WI38 (cell line): ENCODE measurements around the gene PAQR5.

Experiments
- H3K4me3 ChIP-seq: 2 replicates; pipeline ENCODE4 v1.5.1; 2011; ENCODE audit warnings: low read depth, mild to moderate bottlenecking, control low read depth, low read length
- TF ChIP-seq, protein P1 (sequence below): IDR thresholded peaks from 2 replicates; pipeline ENCODE4 v1.5.1; 2012; ENCODE audit warnings: low read depth, mild to moderate bottlenecking, control low read depth, low read length

The PAQR5 gene

DNA sequence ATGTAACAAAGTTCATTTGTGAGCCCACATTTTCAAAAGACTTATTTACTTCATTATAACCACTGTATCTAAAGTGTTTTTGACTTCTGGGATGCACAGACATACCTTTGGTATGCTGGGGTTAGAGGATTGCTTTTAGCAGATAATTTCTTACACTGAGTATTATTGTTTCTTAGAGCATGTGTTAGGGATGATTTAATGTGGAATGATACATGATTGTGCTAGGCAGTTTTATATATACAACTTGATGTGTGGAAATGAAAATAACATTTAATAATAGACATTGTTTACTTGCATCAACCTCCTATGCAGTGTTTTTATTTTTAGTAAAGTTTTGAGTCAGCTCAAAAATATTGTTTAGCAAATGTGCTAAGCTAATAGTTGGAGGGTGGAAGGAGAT lies 118.9 kb downstream of the PAQR5 start:
- TF ChIP-seq, protein P1, sequence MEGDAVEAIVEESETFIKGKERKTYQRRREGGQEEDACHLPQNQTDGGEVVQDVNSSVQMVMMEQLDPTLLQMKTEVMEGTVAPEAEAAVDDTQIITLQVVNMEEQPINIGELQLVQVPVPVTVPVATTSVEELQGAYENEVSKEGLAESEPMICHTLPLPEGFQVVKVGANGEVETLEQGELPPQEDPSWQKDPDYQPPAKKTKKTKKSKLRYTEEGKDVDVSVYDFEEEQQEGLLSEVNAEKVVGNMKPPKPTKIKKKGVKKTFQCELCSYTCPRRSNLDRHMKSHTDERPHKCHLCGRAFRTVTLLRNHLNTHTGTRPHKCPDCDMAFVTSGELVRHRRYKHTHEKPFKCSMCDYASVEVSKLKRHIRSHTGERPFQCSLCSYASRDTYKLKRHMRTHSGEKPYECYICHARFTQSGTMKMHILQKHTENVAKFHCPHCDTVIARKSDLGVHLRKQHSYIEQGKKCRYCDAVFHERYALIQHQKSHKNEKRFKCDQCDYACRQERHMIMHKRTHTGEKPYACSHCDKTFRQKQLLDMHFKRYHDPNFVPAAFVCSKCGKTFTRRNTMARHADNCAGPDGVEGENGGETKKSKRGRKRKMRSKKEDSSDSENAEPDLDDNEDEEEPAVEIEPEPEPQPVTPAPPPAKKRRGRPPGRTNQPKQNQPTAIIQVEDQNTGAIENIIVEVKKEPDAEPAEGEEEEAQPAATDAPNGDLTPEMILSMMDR: no peak
- H3K4me3 ChIP-seq: no peak overlapping the region

DNA sequence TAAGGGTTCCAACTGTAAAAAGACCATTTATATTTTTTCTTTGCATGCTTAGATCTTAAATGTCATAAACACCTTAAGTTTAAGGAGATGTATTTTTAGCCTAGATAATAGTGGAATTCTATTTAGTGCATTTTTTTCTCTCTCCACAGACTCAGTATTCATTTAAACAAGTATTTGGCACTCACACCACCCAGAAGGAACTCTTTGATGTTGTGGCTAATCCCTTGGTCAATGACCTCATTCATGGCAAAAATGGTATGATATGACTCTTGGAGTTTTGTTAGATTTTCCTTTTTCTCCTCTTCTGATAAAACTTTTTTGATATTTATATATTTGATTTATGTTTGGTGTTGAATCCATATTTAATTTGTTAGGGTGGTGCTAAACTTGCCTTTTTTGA lies 122.8 kb downstream of the PAQR5 start:
- no peak overlapping the region for H3K4me3 ChIP-seq
- TF ChIP-seq, protein P1: no peak

DNA sequence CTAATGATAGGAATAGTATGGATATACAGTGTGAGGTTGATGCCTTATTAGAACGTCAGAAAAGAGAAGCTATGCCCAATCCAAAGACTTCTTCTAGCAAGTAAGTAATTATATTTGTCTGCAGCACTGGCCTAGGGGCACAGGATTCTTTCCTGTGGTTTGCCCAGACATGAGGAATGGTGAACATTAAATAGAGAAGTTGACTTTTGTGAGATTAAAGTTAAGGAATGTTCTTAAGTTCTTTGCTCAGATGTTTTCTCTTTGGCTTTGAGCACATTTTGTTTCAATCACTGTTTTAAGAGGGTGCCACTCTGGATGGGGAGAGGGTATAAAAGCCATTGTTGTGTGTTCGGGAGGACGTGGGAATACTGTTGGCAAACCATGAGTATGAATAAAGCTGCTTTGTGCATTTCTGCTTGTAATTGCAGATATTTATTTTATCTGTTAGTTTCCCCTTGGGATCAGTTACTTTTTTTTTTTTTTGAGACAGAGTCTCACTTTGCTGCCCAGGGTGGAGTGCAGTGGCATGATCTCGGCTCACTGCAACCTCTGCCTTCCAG lies 123.7 kb downstream of the PAQR5 start:
- no peak overlapping the region for H3K4me3 ChIP-seq
- TF ChIP-seq, protein P1: no peak

DNA sequence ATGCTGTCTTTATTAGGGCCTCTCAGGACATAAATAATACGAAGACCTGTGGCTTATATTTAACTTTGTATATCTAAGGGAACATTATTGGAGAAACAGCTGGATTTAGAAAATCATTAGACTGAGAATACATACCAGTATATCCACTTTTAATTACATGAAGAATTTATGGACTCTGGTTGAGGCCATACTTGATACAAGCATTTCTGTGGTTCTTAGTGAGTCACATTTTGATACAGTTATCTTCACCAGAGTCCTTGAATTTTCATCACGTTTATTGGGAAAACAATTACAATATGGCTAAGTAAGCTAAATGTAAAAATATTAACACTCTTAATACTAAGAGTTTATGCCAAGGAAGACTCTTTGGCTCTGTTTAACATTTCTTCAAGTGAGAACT lies 125.3 kb downstream of the PAQR5 start:
- no peak overlapping the region for H3K4me3 ChIP-seq
- TF ChIP-seq, protein P1: no peak

DNA sequence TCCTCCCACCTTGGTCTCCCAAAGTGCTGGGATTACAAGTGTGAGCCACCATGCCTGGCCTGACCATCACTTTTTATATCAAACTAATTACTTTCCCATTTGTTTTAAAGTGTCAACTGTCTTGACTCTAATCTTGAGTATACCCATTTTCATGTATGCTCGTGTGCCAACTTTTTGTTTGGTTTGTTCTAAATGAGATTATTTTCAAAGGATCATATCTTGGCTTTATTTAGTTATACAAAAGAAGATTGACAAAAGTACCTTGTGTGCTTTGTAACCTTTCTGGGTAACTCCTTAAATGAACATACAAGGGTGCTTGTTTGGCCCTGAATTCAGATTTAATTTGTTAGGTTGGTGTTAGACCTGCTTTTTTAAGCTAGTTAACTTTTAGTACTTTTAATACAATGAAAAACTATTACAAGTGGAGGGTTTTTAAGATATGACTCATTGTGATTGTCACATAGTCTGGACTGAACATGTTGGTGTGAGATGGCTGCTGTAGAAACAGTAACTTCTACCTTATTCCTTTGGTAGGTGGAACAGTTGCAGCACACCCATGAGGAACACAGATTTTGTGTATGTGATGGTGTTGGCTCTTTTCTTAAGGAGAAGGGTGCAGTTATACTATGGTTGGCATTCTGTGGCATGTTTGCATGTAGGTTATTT lies 126.2 kb downstream of the PAQR5 start:
- TF ChIP-seq, protein P1: no peak
- no peak overlapping the region for H3K4me3 ChIP-seq

DNA sequence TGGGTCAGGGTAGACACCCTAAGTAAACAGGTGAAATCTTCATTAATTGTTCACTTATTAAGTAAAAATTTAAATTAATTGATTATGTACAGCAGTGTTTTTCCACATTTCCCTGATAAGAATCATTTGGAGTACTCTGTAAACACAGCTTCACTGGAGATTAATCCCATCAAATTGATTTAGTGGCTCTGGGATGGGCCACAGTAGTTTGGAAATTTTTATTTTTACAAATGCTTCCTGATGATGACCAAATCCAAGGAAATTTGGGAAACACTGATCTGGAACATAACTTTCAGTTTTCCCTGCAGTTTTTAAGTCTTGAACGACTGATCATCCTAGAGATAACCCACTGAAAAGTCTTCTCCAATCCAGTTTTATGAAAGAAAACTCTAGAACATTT lies 135.1 kb downstream of the PAQR5 start:
- TF ChIP-seq, protein P1: no peak

DNA sequence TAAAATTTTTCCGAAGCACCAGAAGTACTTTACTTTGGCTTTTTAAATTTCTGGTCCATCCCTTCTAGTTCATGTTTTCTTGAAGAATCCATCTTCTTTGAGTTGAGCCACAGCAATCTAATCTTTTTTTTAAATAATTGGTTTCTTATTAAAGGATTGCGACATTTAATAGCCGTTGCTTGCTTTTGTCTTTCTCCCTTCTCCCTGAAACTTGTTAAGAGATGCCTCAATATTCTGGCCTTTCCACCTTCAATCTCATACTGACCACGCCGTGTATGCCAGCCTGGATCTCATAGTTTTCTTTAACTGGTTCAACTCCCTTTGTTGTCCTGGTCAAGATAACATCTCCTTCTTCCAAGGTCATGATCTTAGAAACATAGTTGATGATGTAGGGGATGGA lies 135.5 kb downstream of the PAQR5 start:
- no peak overlapping the region for H3K4me3 ChIP-seq
- TF ChIP-seq, protein P1: no peak

More for the DNA sequence above, 135.1 kb downstream of the PAQR5 start:
- no peak overlapping the region for H3K4me3 ChIP-seq
